Measurements from ENCODE around the gene CR1.
A peak's percentile ranks its signal among the peaks of the same experiment; 100 is the strongest.
"Not testable (repeated sequence)": the region's sequence is repeated elsewhere in the genome, so short reads cannot be mapped to it uniquely, and the experiment has no call there.

The CR1 gene

DNA sequence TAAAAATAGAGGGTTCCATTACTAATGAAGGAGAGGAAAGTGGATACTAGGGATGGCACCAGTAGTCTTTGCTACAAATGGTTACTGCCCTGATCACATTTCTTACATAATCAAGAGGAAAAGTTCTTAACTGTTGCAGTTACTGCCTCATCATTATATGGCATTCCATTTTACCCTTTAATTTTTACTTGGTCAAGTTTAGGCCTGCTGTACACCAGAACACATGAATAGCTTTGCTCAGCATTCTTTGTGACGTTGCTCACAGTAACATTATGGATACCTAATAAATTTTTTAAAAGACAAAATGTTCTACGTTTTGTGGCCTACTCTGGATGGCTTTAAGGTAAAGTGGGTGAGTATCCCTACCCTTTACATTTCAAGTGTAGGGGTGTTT, 110.4 kb downstream of the CR1 start:
- TF ChIP-seq, protein P1, sequence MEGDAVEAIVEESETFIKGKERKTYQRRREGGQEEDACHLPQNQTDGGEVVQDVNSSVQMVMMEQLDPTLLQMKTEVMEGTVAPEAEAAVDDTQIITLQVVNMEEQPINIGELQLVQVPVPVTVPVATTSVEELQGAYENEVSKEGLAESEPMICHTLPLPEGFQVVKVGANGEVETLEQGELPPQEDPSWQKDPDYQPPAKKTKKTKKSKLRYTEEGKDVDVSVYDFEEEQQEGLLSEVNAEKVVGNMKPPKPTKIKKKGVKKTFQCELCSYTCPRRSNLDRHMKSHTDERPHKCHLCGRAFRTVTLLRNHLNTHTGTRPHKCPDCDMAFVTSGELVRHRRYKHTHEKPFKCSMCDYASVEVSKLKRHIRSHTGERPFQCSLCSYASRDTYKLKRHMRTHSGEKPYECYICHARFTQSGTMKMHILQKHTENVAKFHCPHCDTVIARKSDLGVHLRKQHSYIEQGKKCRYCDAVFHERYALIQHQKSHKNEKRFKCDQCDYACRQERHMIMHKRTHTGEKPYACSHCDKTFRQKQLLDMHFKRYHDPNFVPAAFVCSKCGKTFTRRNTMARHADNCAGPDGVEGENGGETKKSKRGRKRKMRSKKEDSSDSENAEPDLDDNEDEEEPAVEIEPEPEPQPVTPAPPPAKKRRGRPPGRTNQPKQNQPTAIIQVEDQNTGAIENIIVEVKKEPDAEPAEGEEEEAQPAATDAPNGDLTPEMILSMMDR (IDR thresholded peaks at IDR 0.05; ENCODE audit: insufficient read depth, low read depth, low read length, missing control alignments) = no peak
- no peak for DNase-seq (ENCODE audit: low read depth)
- H3K4me3 ChIP-seq (ENCODE audit: low read depth, low read length) = no peak overlapping the region

DNA sequence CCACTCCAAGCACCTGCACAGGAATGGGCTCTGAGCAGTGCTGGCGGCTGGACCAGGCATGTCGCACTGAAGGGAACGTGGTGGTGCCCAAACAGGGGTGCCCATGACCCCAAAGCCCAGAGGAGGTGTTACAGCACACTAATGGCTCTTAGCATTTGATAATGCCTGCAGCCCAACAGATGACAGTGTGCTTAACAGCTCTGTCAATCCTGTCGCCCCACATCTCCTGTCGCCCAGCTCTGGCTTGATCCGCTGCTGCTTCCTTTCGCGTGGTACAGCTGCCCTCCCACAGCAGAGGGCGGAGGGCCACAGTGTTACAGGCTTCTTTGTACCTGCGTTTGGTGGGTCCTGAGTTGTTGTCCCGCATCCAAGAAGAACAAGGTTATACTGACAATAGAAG, 116.8 kb downstream of the CR1 start:
- no peak overlapping the region for H3K4me3 ChIP-seq (ENCODE audit: low read depth, low read length)
- no peak for DNase-seq (ENCODE audit: low read depth)
- TF ChIP-seq, protein P1 (IDR thresholded peaks at IDR 0.05; ENCODE audit: insufficient read depth, low read depth, low read length, missing control alignments) = no peak

DNA sequence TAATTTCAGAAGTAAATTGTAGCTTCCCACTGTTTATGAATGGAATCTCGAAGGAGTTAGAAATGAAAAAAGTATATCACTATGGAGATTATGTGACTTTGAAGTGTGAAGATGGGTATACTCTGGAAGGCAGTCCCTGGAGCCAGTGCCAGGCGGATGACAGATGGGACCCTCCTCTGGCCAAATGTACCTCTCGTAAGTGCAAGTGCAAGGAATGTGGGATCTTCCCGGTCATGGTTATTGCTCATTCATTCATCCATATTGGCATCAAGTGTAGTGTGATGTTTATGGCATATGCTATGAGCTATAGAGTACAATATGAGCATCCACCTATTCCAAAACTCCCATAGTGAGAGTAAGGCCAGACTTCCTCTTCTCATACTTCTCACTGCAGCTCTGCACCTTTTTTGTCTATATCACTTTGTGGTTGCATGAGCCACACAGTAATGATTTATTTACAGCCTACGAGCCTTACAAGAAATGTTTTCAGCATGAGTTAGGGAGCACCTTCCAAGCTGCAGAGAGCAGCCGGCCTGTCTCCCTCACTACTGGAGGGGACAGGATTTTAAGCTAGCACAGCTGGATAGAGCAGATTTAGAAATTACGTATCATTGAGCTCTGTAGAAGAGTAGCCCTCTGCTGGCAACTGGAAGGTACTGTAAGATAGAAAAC, 124.0 kb downstream of the CR1 start:
- peak; percentile 52 for DNase-seq (ENCODE audit: low read depth)
- TF ChIP-seq, protein P1 (IDR thresholded peaks at IDR 0.05; ENCODE audit: insufficient read depth, low read depth, low read length, missing control alignments) = peak; percentile 76
- no peak overlapping the region for H3K4me3 ChIP-seq (ENCODE audit: low read depth, low read length)

DNA sequence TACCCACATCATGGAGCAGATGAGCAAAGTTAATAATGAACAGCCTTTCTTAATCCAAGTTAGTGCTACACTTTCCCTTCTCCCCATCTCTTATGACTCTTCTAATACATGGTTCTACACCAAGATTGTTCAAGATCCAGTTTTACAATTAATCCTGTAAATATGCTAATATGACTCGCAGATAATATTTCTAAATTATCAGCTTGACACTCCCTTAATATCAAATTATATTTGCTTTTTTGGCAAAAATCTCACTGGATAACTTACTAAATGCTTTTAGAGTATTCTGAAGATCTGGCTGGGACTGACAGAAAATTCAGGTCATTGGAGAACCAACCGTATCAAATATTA, 124.6 kb downstream of the CR1 start:
- TF ChIP-seq, protein P1 (IDR thresholded peaks at IDR 0.05; ENCODE audit: insufficient read depth, low read depth, low read length, missing control alignments) = no peak
- no peak for DNase-seq (ENCODE audit: low read depth)

DNA sequence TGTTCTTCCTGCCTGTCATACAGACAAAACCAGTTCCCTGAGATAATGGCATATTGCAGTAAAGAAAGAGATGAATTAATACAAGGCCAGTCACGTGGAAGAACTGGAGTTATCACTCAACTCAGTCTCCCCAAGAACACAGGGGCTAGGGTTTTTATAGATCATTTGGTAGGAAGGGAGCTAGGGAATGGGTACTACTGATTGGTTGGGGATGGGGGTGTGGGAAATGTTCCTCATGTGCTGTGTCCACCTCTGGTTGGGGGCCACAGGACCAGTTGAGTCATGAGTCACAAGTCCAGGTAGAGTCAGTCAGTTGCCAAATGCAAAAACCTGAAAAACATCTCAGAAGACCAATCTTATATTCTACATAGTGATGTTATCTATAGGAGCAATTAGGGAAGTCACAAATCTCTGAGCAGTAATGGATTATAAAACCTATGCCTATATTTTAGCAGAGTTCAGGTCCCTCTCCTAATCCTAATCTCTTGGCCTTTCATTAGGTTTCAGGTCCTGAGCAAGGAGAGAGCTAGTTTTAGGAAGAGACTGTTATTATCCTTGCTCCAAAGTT, 129.6 kb downstream of the CR1 start:
- DNase-seq (ENCODE audit: low read depth) = not testable (repeated sequence)

More for the DNA sequence above, 124.6 kb downstream of the CR1 start:
- H3K4me3 ChIP-seq (ENCODE audit: low read depth, low read length) = no peak overlapping the region

DNA sequence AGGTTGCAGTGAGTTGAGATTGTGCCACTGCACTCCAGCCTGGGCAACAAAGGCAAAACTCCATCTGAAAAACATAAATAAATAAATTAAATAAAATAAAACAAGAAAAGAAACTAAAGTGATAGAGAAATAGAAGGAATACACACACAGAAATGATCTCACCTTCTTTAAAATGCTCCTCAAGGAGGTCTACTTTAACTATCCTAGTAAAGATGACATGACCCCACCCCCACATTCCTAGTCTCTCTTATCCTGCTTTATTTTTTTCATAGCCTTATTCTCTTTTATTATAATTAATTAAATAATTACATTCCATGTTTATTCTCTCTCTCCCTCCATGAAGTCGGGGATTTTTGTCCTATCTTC, 131.0 kb downstream of the CR1 start:
- no peak overlapping the region for H3K4me3 ChIP-seq (ENCODE audit: low read depth, low read length)
- DNase-seq (ENCODE audit: low read depth) = no peak

More for the DNA sequence above, 129.6 kb downstream of the CR1 start:
- H3K4me3 ChIP-seq (ENCODE audit: low read depth, low read length) = not testable (repeated sequence)

DNA sequence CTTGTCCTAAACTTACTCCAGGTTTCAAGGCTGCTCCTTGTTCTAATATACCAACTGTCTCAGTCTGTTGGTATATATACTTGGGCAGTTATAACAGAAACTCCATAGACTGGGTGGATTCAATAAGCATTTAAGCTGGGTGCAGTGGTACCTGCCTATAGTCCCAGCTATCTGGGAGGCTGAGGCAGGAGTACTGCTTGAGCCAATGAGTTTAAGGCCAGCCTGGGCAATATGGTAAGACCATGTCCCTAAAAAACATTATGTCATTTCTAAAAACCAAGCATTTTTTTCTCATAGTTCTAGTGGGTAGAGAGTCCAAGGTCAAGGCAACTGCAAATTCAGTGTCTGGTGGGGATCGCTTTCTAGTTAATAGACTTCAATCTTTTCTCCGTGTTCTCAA, 131.5 kb downstream of the CR1 start:
- DNase-seq (ENCODE audit: low read depth) = no peak
- TF ChIP-seq, protein P1 (IDR thresholded peaks at IDR 0.05; ENCODE audit: insufficient read depth, low read depth, low read length, missing control alignments) = no peak
- no peak overlapping the region for H3K4me3 ChIP-seq (ENCODE audit: low read depth, low read length)

More for the DNA sequence above, 131.0 kb downstream of the CR1 start:
- TF ChIP-seq, protein P1 (IDR thresholded peaks at IDR 0.05; ENCODE audit: insufficient read depth, low read depth, low read length, missing control alignments) = no peak
